Measurements from ENCODE around the gene HOPX.
"Not testable (repeated sequence)": the region's sequence is repeated elsewhere in the genome, so short reads cannot be mapped to it uniquely, and the experiment has no call there.

The HOPX gene

DNA sequence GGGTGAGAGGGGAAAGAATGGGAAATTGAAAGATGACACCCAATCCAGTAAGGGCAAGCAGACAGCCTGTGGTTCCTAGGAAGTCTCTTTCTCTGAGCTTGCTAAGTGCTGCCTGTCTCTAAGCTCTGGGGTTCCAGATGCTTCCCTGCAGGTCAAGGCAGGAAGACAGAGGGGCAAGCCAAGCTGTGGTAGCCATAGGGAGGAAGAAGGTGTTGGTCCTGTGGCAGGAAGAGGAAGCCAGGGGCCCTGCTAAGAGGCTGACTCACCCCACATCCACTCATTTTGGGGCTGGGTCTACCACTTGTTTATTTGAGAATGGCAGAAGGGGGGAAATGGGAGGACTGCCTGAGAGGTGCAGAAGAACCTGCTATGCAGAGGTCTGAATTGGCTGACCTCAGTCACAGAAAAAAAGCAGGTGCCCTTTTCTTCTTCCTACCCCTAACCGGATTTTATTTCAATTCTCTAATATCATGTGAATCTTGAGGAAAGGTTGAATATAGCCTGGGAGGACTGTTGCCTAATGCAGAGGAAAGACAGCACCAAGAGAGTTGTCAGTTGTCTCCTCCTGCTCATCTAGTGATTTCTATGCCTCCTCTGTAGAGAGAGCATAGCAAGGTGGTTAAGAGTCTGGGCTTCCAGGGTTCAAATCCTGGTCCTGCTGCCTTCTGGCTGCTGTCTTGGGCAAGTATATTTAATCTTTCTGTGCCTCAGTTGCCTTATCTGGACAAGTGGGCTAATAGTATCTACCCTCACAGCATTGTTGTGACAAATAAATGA is 27.4 kb downstream of the HOPX start:
- peak; percentile 56 for DNase-seq

DNA sequence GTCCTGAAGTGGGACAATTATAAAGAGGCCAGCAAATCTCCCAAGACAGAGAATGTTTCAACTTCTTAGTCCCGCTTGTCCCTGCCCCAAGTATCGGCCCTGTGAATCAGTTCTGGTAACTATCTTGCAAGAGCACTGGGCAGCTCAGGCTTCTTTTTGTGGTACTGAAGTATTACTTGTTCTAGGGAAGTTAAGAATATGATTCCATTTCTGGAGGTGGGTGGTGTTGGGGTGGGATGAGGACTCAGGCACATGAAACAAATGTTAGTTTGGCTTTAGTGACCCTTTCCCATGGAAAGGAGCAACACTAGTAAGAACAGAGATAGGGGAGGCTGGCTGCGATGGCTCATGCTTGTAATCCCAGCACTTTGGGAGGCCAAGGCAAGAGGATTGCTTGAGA is 28.9 kb downstream of the HOPX start:
- no peak for DNase-seq

GRCh38 chr4:56651056-56651350 is 30.1 kb downstream of the HOPX start:
- no peak for DNase-seq

DNA sequence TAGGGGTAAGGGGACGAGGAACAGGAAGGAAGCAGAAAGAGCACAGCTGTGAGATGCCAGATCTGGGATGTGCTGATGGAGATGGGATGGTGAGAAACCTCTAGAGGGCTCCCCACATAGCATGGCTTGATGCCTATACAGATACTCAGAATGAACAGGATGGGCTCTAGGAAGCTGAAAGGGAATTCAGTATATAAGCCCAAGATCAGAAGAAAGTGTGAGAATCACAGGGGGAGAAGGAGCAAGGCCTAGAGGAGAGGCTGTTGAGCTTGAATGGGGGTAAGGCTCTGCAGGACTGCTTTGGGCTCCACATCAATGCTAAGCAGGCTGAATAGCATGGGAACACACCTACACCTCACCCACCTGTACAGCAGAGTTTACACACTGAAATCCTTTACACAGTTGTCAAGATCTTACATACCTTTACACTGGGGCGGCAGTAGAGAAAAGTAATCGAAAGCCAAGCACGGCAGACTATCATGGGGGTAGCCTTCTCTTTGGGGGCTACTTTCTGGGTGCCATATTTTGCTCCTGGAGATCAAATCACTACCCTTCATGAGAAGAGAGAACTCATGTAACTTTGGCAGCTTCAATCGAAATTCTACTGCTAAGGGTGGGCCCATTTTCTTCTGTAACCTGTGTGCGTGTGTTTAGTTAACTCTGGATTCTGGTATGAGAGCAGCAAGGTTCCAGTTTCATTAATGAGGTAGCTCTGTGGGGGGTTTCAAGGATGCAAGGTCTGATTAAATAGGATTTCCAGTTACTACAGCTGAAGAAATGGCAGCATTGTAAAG is 30.6 kb downstream of the HOPX start:
- DNase-seq: no peak

- DNase-seq: no peak
Measured at GRCh38 chr4:56649445-56650261, 31.4 kb downstream of the HOPX start.

DNA sequence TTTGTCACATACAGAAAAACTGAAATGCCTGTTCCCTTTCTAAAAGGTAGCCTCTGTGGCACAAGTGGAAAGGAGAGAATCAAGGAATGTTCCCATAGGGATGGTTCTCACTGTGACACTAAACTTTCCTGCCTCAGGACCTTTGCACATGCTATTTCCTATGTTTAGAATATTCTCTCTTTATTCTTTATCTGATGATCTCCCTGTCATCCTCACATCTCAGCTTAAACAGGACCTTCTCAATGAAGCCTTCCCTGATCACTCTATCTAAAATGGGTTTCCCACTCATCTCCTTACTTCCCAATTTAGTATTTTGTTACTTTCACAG is 32.3 kb downstream of the HOPX start:
- DNase-seq: no peak

DNA sequence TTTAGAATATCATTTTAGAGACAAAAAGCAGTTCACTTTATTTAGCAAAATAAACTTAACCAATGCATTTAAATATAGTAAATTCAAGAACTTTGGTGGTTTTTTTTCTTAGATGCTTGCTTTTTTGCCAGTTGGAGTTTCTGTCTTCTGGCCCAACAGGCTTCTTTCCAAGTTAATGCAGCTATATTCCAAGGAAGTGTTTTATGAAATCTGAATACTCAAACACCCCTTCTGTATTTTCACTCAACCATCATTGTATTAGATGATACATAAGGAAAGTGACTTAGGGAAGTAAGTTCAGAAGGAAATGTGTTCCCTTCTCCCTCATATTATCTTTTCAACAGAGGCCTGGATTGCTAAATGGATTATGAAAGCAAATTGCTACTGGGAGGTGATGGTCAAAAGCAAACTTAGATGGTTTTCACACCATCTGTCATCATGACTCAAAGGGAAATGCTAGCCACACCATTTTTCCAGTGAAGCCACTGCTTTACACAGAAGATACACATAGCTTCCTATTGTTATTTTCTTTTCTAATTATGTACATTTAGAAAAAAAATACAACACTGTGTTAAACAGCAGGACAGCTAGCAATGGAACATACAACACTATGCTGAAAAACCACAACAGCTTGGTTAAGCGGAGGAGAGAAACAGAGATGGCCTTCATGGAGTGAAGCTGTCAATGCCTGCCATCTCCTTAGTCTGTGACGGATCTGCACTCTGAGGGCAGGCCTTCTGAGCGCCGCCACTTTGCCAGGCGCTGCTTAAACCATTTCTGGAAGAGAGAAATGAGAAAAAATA is 32.9 kb downstream of the HOPX start:
- DNase-seq: no peak

DNA sequence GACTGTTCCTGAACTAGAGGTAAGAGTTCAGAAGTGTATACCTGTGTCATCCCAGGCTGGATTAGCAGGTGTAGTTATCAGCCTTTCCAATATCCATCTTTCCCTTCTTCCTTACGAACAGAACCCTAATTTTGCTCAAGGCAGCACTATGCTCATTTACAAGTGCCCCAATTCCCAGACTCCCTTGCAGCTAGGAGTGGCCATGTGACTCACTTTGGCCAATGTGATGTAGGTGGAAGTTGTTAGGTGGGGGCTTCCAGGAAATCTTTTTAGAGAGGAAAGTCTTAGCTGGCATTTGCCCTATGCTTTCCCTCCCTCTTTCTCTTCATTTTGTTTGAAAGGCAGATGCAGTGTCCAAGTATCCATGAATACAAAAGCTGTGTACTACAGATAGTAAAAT is 34.8 kb downstream of the HOPX start:
- no peak for DNase-seq

- no peak for DNase-seq
Measured at GRCh38 chr4:56643596-56643995, 37.5 kb downstream of the HOPX start.

DNA sequence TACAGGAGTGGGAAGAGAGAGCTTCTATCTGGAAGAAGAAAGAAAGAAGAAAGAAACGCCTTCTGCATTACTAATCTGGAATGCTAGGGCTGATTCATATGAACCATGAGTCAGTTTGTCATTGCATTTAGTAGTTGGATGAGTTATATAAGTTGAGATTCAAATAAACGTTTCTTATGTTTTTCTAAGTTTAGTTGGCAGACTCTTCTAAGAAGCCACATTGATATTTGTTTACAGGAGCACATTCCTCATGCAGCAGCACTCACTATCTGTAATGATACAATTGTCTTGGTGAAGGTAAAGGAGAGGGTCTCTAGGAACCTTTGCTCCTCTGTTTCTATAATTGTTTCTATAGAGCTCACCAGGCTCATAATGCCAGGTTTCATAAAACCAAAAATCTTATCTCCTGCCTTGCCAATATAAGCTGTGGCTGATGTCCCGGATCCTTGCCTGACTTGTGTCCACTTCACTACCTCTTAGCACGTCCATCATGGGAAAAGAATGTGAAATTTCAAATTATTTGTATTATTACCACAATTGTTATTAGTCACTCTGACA is 39.5 kb downstream of the HOPX start:
- DNase-seq: no peak

DNA sequence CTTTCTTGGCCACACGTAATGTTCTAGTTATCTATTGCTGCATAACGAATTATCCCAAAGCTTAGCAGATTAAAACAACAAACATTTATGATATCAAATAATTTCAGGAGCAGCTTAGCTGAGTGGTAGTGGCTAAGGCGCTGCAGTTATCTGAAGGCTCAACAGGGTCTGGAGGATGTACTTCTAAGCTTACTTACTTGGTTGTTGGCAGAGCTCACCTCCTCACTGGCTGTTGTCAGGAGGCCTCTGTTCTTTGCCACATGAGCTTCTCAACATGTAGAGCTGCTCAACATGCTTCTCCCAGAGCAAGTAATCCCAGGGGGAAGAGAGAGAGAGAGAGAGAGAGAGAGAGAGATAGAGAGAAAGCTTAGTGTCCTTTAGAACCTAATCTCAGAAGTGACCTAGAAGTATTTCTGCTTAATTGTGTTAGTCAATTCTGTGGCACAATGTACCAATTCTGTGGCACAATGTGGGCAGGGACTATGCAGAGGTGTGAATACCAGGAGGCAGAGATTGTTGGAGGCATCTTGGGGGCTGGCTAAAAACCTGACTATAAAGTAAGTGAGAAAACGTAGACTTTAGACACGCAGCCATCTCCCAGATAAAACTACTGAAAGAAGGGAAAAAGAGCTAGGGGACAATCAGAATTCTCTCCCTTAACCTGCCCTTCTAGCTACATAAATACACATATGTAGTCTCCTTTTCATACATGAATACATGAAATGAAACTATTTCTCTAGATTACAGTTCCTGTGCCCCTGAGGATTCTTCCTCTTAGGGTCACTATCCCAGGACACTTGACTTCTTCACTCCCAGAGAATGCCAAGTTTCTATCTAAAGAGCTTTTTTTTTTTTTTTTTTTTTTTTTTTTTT is 40.2 kb downstream of the HOPX start:
- DNase-seq: no peak

GRCh38 chr4:56637791-56638190 is 43.3 kb downstream of the HOPX start:
- no peak for DNase-seq

GRCh38 chr4:56637154-56637553 is 43.9 kb downstream of the HOPX start:
- no peak for DNase-seq

DNA sequence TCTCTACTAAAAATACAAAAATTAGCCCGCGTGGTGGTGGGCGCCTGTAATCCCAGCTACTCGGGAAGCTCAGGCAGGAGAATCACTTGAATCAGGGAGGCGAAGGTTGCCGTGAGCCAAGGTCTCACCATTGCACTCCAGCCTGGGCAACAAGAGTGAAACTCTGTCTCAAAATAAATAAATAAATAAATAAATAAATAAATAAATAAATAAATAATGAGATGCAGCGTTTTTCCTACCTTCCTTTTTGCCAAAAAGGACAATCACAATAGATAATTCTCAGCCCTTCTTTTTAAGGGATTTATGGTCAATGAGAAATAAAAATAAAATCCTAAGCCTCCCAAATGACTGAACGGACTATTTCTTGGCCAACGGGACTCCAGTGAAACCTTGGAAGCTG is 46.1 kb downstream of the HOPX start:
- not testable (repeated sequence) for DNase-seq

DNA sequence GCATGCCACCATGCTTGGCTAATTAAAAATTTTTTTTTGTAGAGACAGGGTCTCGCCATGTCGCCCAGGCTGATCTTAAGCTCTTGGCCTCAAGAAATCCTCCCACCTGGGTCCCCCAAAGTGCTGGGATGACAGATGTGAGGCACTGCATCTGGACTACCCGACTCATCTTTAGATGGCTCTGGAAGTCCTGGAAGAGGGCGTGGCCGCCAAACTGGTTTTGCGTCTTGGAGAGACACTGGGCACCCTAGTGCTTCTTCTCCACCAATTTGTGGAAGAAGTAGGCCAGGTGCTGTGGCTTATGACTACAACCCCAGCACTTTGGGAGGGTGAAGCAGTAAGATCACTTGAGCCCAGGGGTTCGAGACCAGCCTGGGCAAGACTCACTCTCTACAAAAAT is 47.6 kb downstream of the HOPX start:
- DNase-seq: no peak

GRCh38 chr4:56630876-56631666 is 50.0 kb downstream of the HOPX start:
- no peak for DNase-seq

DNA sequence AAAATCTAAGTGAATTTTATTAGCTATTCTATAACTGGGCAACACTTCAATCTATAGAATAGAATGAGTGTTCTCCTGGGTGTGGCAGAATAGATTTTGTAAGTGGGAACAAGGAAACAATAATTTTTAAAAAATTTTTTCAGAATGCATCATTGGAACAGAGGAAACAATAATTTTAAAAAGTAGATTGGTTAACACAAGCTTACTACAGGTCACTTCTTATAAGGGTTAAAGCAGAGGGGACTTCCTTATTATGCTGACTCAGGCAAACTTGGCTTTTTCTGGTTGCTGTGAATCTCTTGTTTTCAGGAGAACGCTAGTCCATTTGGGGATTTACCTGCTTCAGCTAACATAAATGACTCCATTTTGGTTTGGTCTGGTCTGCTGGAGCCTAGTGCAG is 52.5 kb downstream of the HOPX start:
- no peak for DNase-seq

GRCh38 chr4:56627985-56628384 is 53.1 kb downstream of the HOPX start:
- DNase-seq: no peak

DNA sequence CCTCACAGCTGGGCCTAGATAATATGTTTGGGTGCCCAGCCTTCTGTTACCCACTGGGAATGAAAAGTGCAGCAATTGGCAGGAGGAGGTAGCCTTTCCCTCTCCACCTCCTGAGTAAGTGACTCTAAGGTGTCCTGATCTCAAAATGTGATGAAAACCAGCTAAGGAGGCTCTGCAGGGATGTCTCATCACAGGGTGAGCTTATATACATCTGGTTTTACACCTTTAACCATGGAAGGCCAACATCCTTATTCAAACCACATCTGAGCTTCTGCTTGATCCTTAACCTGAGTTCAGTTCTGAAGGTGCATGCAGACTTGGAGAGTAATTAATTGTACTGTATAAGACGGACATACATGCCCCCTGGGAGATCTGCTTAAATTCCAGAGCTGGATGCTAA is 53.7 kb downstream of the HOPX start:
- no peak for DNase-seq

GRCh38 chr4:56626963-56627362 is 54.1 kb downstream of the HOPX start:
- peak; percentile 16 for DNase-seq

GRCh38 chr4:56626420-56626819 is 54.7 kb downstream of the HOPX start:
- DNase-seq: no peak
